PC-9 (cell line): ENCODE data around the gene TMEM254. TPM values are rescaled to one million over a fixed set of nuclear protein-coding genes. Genes with fewer than 3 reads are reported as not detected.

ENCODE experiments used
- BruUV-seq: library from RNA; stranded (reverse); fragments of 400-500 nt; replicated peaks from 2 replicates; lab custom pipeline; 2021; lab: Mats Ljungman, UMichigan
- CTCF ChIA-PET: fragments of 300-600 bp; sonication (Branson Sonifier 250); formaldehyde crosslinking; loops from one replicate; lab custom pipeline; 2022; ENCODE audit warnings: antibody characterized with exemption; lab: Charles Lee
- POLR2A ChIA-PET: fragments of 300-600 bp; sonication (Branson Sonifier 250); formaldehyde crosslinking; loops from one replicate; lab custom pipeline; 2022; ENCODE audit warnings: antibody characterized with exemption; ENCODE audit not compliant: unreplicated experiment; lab: Charles Lee
- DNase-seq, 2 experiments: peaks; one replicate each; pipeline versions ENCODE4 v3.0.0 to v3.0.0-alpha.2; 2015 to 2022; ENCODE audit warnings: mixed read lengths in 1 of 2
- H2AFZ ChIP-seq: fragments of 200-600 bp; sonication (generic); 2 replicates; pipeline ENCODE4 v1.8.1; 2017; ENCODE audit warnings: antibody characterized with exemption
- H3F3A ChIP-seq: fragments of 200-600 bp; sonication (generic); 2 replicates; pipeline ENCODE4 v1.8.1; 2017; ENCODE audit warnings: antibody characterized with exemption, mild to moderate bottlenecking, low read depth; ENCODE audit not compliant: insufficient read depth
- H3K27ac ChIP-seq: fragments of 200-600 bp; sonication (generic); 2 replicates; pipeline ENCODE4 v1.6.1; 2016; ENCODE audit warnings: mixed run types
- H3K27me3 ChIP-seq: fragments of 200-600 bp; sonication (generic); 2 replicates; pipeline ENCODE4 v1.6.1; 2016; ENCODE audit warnings: low read depth, mixed run types; ENCODE audit not compliant: insufficient read depth
- H3K36me3 ChIP-seq: fragments of 200-600 bp; sonication (generic); 2 replicates; pipeline ENCODE4 v1.6.1; 2016; ENCODE audit warnings: low read depth, mixed run types
- H3K4me1 ChIP-seq: fragments of 200-600 bp; sonication (generic); replicated peaks from 2 replicates; pipeline ENCODE4 v1.6.1; 2016; ENCODE audit warnings: mixed run types; ENCODE audit not compliant: insufficient read depth
- H3K4me2 ChIP-seq: fragments of 200-600 bp; sonication (generic); 2 replicates; pipeline ENCODE4 v1.6.1; 2017; ENCODE audit warnings: mixed run types
- H3K4me3 ChIP-seq: fragments of 200-600 bp; sonication (generic); 2 replicates; pipeline ENCODE4 v1.6.1; 2016; ENCODE audit warnings: mixed run types
- H3K79me2 ChIP-seq: fragments of 200-600 bp; sonication (generic); 2 replicates; pipeline ENCODE4 v1.6.1; 2017; ENCODE audit warnings: low read depth, mixed run types
- H3K9me2 ChIP-seq: fragments of 200-600 bp; sonication (generic); 2 replicates; pipeline ENCODE4 v1.8.1; 2017; ENCODE audit warnings: mild to moderate bottlenecking; ENCODE audit not compliant: insufficient read depth
- H3K9me3 ChIP-seq: fragments of 200-600 bp; sonication (generic); 2 replicates; pipeline ENCODE4 v1.8.1; 2016; ENCODE audit warnings: low read depth; ENCODE audit not compliant: insufficient read depth
- H4K20me1 ChIP-seq: fragments of 200-600 bp; sonication (generic); 2 replicates; pipeline ENCODE4 v1.8.1; 2017; ENCODE audit not compliant: insufficient read depth
- EZH2 ChIP-seq: fragments of 200-600 bp; sonication (generic); IDR thresholded peaks from 2 replicates; pipeline ENCODE4 v1.8.0; 2017; ENCODE audit warnings: antibody characterized with exemption, low read depth
- intact Hi-C: fragments of 100-400 bp; cut with micrococcal nuclease; formaldehyde crosslinking; loops from one replicate; pipeline ENCODE4 v1.10.0; 2022; ENCODE audit not compliant: unreplicated experiment
- total RNA-seq: library from RNA; stranded (reverse); gene quantifications from 2 replicates; pipeline ENCODE4 v1.2.3, GENCODE V29; 2021
- TF ChIP-seq, protein P1 (sequence below): fragments of 200-600 bp; sonication (generic); conservative IDR thresholded peaks from 2 replicates; pipeline ENCODE4 v1.6.1; 2017; ENCODE audit warnings: mixed run types, antibody characterized with exemption, mild to moderate bottlenecking, moderate library complexity

TMEM254 gene
- total RNA-seq, 1 experiment from 2014 or later = 36.6 TPM

DNA sequence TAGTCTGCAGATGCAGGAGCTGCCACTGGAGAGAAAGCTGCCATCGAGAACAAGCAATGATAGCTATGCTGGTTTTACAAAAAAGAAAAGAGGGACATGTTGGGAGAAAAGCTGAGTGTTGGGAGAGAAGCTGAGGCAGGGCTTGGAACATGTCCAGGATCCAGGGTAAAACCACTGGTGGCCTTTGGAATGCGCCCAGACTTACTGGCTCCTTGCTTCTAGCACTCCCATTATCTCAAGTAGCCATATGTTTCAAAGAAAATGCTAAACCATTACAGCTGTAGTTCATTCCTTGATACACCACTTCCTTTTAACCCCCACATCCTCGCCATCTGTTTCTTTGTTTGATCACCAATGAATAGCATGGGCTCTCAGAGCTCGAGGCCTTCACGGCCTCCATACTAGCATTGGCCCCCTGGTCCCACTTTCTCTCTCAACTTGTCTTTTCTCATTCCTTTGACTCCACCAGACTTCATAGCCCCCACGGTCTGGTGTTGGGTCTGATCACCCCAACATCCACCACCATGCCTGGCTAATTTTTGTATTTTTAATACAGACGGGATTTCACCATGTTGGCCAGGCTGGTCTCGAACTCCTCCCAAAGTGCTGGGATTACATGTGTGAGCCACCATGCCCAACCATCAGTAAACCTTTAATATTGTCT is 30.2 kb downstream of the TMEM254 start:
- no TSS peak for BruUV-seq
- H4K20me1 ChIP-seq = no peaks in the 10 kb centered on the region
- no peak for DNase-seq
- no peaks in the 10 kb centered on the region for H3K79me2 ChIP-seq
- TF ChIP-seq, protein P1, sequence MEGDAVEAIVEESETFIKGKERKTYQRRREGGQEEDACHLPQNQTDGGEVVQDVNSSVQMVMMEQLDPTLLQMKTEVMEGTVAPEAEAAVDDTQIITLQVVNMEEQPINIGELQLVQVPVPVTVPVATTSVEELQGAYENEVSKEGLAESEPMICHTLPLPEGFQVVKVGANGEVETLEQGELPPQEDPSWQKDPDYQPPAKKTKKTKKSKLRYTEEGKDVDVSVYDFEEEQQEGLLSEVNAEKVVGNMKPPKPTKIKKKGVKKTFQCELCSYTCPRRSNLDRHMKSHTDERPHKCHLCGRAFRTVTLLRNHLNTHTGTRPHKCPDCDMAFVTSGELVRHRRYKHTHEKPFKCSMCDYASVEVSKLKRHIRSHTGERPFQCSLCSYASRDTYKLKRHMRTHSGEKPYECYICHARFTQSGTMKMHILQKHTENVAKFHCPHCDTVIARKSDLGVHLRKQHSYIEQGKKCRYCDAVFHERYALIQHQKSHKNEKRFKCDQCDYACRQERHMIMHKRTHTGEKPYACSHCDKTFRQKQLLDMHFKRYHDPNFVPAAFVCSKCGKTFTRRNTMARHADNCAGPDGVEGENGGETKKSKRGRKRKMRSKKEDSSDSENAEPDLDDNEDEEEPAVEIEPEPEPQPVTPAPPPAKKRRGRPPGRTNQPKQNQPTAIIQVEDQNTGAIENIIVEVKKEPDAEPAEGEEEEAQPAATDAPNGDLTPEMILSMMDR = no peak
- TF ChIP-seq EZH2 = no peak
- no peak overlapping the region for H3K27ac ChIP-seq
- H3K27me3 ChIP-seq = no peaks in the 10 kb centered on the region
- ChIA-PET POLR2A (no interaction called here), CTCF (no interaction called here)
- no peak overlapping the region for H3K4me2 ChIP-seq
- H3K36me3 ChIP-seq = no peaks in the 10 kb centered on the region
- no peaks in the 10 kb centered on the region for H3F3A ChIP-seq
- H2AFZ ChIP-seq = no peak overlapping the region
- 0 out of 2 replicates have a peak, but pooled peaks cover 6% of the 10 kb centered on the region for H3K4me1 ChIP-seq
- H3K9me3 ChIP-seq = peaks cover 18% of the 10 kb centered on the region; the same call in 1 of the 2 replicates
- intact Hi-C loops = no loop called here
- no peak overlapping the region for H3K4me3 ChIP-seq
- H3K9me2 ChIP-seq = no peaks in the 10 kb centered on the region

DNA sequence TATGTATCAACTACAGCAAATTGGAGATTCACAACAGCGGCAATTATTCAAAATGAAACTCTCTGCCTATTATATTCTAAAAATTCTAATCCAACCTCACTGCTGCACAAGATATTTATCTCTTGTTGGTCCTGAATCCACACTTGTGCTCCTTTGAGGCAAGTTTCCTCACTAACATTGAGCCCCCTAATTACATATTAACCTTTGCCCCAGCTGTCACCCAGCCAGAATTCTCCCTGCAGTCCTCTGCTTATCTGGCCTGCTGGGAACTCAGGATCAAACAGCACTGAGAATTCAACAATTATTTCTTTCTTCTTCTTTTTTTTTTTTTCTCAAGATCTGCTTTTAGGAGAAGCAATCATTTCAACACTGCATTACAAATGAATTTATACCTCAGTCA is 32.5 kb downstream of the TMEM254 start:
- H4K20me1 ChIP-seq = no peaks in the 10 kb centered on the region
- H3K4me3 ChIP-seq = no peak overlapping the region
- H3K79me2 ChIP-seq = no peaks in the 10 kb centered on the region
- POLR2A ChIA-PET = no interaction called here
- H3K27ac ChIP-seq = no peak overlapping the region
- TF ChIP-seq EZH2 = no peak
- TF ChIP-seq, protein P1 = no peak
- H3K36me3 ChIP-seq = no peaks in the 10 kb centered on the region
- 0 out of 2 replicates have a peak, but pooled peaks cover 6% of the 10 kb centered on the region for H3K4me1 ChIP-seq
- no peaks in the 10 kb centered on the region for H3F3A ChIP-seq
- BruUV-seq = no TSS peak
- H3K4me2 ChIP-seq = peak overlapping the region; percentile 43; the same call in 1 of the 2 replicates
- peaks cover 18% of the 10 kb centered on the region; the same call in 1 of the 2 replicates for H3K9me3 ChIP-seq
- CTCF ChIA-PET = no interaction called here
- H3K27me3 ChIP-seq = no peaks in the 10 kb centered on the region
- 0 out of 2 replicates have a peak overlapping the region, but pooled peaks have one; percentile 46 for H2AFZ ChIP-seq
- intact Hi-C loops = no loop called here
- H3K9me2 ChIP-seq = no peaks in the 10 kb centered on the region
- no peak for DNase-seq

DNA sequence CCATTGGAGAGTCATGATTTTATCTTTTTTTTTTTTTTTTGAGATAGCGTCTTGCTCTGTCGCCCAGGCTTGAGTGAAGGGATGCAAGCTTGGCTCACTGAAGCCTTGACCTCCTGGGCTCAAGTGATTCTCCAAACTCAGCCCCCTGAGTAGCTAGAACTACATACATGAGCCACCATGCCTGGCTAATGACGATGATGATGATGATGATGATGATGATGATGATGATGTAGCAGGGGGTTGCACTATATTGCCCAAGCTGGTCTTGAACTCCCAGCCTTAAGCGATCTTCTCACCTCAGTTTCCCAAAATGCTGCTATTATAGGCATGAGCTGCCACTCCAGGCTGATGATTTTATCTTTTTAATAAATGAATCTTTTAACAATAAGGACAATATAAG is 40.2 kb downstream of the TMEM254 start:
- Histone ChIP-seq H3K36me3 (no peaks in the 10 kb centered on the region), H2AFZ (no peak overlapping the region), H3K4me3 (no peak overlapping the region), H3F3A (no peaks in the 10 kb centered on the region), H3K4me1 (0 out of 2 replicates have a peak, but pooled peaks cover 5% of the 10 kb centered on the region), H3K27me3 (no peaks in the 10 kb centered on the region), H4K20me1 (no peaks in the 10 kb centered on the region), H3K79me2 (no peaks in the 10 kb centered on the region), H3K9me2 (no peaks in the 10 kb centered on the region), H3K9me3 (no peaks in the 10 kb centered on the region), H3K4me2 (no peak overlapping the region), H3K27ac (no peak overlapping the region)
- POLR2A ChIA-PET = no interaction called here
- no peak for DNase-seq
- CTCF ChIA-PET = interaction anchor here (0.7 kb wide), 1 partner anchor 16 kb away, joined by 3 read pairs; no protein-coding TSS in a partner anchor
- BruUV-seq = no TSS peak
- intact Hi-C loops = no loop called here
- TF ChIP-seq, protein P1 = no peak
- no peak for TF ChIP-seq EZH2
